HepG2 (cell line): ENCODE data around the gene KCNJ14. TPM values are rescaled to one million over a fixed set of nuclear protein-coding genes. Genes with fewer than 3 reads are reported as not detected.
A peak's percentile ranks its signal among the peaks of the same experiment; 100 is the strongest.

Experiments
- ATAC-seq: fragments of 200-7000 bp; cut with Tn5 transposase; 3 replicates; pipeline ENCODE4 v1.9.1; 2020; ENCODE audit warnings: mild to moderate bottlenecking, moderate library complexity
- BruUV-seq: library from RNA; stranded (reverse); fragments of 400-500 nt; replicated peaks from 2 replicates; lab custom pipeline; 2021; lab: Mats Ljungman, UMichigan
- CTCF ChIA-PET: fragments of 300-600 bp; formaldehyde crosslinking; extraction: SDS; loops from one replicate; lab custom pipeline; 2021; ENCODE audit warnings: low total read pairs, inconsistent platforms, low intra/inter-chr PET ratio; lab: Yijun Ruan, JAX
- POLR2A ChIA-PET: fragments of 350-600 bp; sonication (Branson Sonifier 250); formaldehyde crosslinking; loops from one replicate; lab custom pipeline; 2020; ENCODE audit warnings: antibody characterized with exemption, inconsistent platforms; lab: Yijun Ruan, JAX
- DNase-seq: peaks from one replicate; pipeline ENCODE4 v3.0.0-alpha.2; 2015; ENCODE audit warnings: low spot score
- FAIRE-seq: peaks from 3 replicates; lab custom pipeline; 2011; peaks lifted over from hg19 to GRCh38; lab: Jason Lieb, UNC
- H2AFZ ChIP-seq: one replicate; pipeline ENCODE4 v1.6.1; 2011; ENCODE audit warnings: low read length, inconsistent platforms
- H3K27ac ChIP-seq: fragments of 300-600 bp; 3 replicates; pipeline ENCODE4 v1.8.0; 2011; ENCODE audit warnings: mixed run types, mild to moderate bottlenecking, mixed read lengths, low read length, inconsistent platforms; ENCODE audit not compliant: insufficient read depth; ENCODE audit errors: extremely low read length
- H3K27me3 ChIP-seq, 2 experiments: fragments of 200-600 bp in 1 of 2; 2 replicates in 1 of 2; 3 replicates in 1 of 2; pipeline versions ENCODE4 v1.6.0 to v1.8.0; 2011; ENCODE audit warnings: low read length in 2 of 2, mild to moderate bottlenecking in 2 of 2, moderate library complexity in 2 of 2, inconsistent platforms in 1 of 2; ENCODE audit not compliant: insufficient read depth in 2 of 2, control insufficient read depth in 1 of 2
- H3K36me3 ChIP-seq, 2 experiments: fragments of 200-600 bp in 1 of 2; replicated peaks in 1 of 2; 2 replicates in 1 of 2; 3 replicates in 1 of 2; pipeline versions ENCODE4 v1.5.1 to v1.8.0; 2011; ENCODE audit warnings: low read length in 2 of 2, inconsistent platforms in 1 of 2; ENCODE audit not compliant: insufficient read depth in 2 of 2, control insufficient read depth in 1 of 2
- H3K4me1 ChIP-seq: 2 replicates; pipeline ENCODE4 v1.5.1; 2012; ENCODE audit warnings: low read length, inconsistent platforms; ENCODE audit not compliant: insufficient read depth
- H3K4me2 ChIP-seq: 2 replicates; pipeline ENCODE4 v1.6.0; 2011; ENCODE audit warnings: low read depth, low read length, inconsistent platforms
- H3K4me3 ChIP-seq, 3 experiments: fragments of 200-600 bp in 1 of 3; sonication (generic), shearing (Covaris generic) in 1 of 3; replicated peaks in 1 of 3; 2 replicates each; pipeline ENCODE4 v1.5.1; 2011 to 2016; ENCODE audit warnings: low read length in 3 of 3, inconsistent platforms in 2 of 3, low read depth in 2 of 3, mild to moderate bottlenecking in 2 of 3, control low read depth in 1 of 3, mixed read lengths in 1 of 3; ENCODE audit not compliant: insufficient read depth in 1 of 3
- H3K79me2 ChIP-seq: one replicate; pipeline ENCODE4 v1.6.1; 2011; ENCODE audit warnings: low read length, inconsistent platforms; ENCODE audit not compliant: insufficient read depth
- H3K9ac ChIP-seq: 2 replicates; pipeline ENCODE4 v1.6.0; 2011; ENCODE audit warnings: mild to moderate bottlenecking, low read depth, low read length, inconsistent platforms; ENCODE audit not compliant: insufficient read depth
- H3K9me3 ChIP-seq: 2 replicates; pipeline ENCODE4 v1.5.1; 2012; ENCODE audit warnings: mild to moderate bottlenecking, low read length
- H4K20me1 ChIP-seq: 2 replicates; pipeline ENCODE4 v1.6.0; 2011; ENCODE audit warnings: inconsistent platforms, mild to moderate bottlenecking, low read length, moderate library complexity; ENCODE audit not compliant: insufficient read depth
- AGO2 ChIP-seq: fragments of 200-400 bp; formaldehyde crosslinking; optimal IDR thresholded peaks from 2 replicates; pipeline ENCODE3; 2017; ENCODE audit warnings: mild to moderate bottlenecking, low read depth, low read length, moderate library complexity
- FOXK2 ChIP-seq: fragments of 450-650 bp; IDR thresholded peaks from 2 replicates; pipeline ENCODE4 v1.6.1; 2016
- PCBP1 ChIP-seq: fragments of 200-400 bp; formaldehyde crosslinking; IDR thresholded peaks from 2 replicates; pipeline ENCODE4 v1.6.1; 2017; ENCODE audit warnings: mild to moderate bottlenecking, low read depth, low read length, borderline replicate concordance
- POLR2G ChIP-seq: fragments of 200-400 bp; formaldehyde crosslinking; IDR thresholded peaks from 2 replicates; pipeline ENCODE4 v1.6.1; 2018; ENCODE audit warnings: mild to moderate bottlenecking, low read depth, low read length, moderate library complexity
- ZSCAN22 ChIP-seq: sonication (generic); formaldehyde crosslinking; IDR thresholded peaks from 2 replicates; pipeline ENCODE4 v1.4.0; 2020; ENCODE audit warnings: mild to moderate bottlenecking, missing genetic modification reagents
- WGBS: methylation state at CpG from one replicate; pipeline ENCODE4 v1.1.6; 2017; ENCODE audit warnings: low lambda C conversion rate; 5-methylcytosine and 5-hydroxymethylcytosine counted together
- in situ Hi-C: cut with HindIII; loops from 2 replicates; pipeline ENCODE4 v1.10.0; 2017; ENCODE audit warnings: low pct_unique_long_range_greater_than_20kb; ENCODE audit not compliant: extremely low pct_ligation_motif_present
- intact Hi-C: fragments of 100-400 bp; cut with micrococcal nuclease; formaldehyde crosslinking; loops from one replicate; pipeline ENCODE4 v1.10.0; 2022; ENCODE audit not compliant: unreplicated experiment
- polyA plus RNA-seq, 8 experiments: library from polyadenylated mRNA; depleted of rRNA in 3 of 8; stranded (reverse) in 7 of 8; unstranded in 1 of 8; fragments of >200 nt; fragmentation: Illumina TruSeq in 4 of 8; extraction: Trizol in 4 of 8; gene quantifications; 2 replicates each; pipeline versions ENCODE4 v1.2.1 to v1.2.3, GENCODE V29; 2011 to 2016; ENCODE audit warnings: low read depth in 4 of 8, missing spikeins in 1 of 8, mixed read lengths in 1 of 8; ENCODE audit not compliant: insufficient read depth in 1 of 8
- total RNA-seq, 5 experiments: library from RNA; depleted of rRNA; stranded (reverse); fragments of >200 nt; fragmentation: Illumina TruSeq; extraction: Trizol; gene quantifications; 2 replicates each; pipeline ENCODE4 v1.2.3, GENCODE V29; 2016; ENCODE audit warnings: low read depth in 1 of 5
- TF ChIP-seq, protein P1 (sequence below): sonication (generic); formaldehyde crosslinking; IDR thresholded peaks from 2 replicates; pipeline ENCODE4 v1.5.0; 2020; ENCODE audit warnings: mild to moderate bottlenecking, low read depth, missing genetic modification reagents, borderline replicate concordance

KCNJ14 gene
- total and polyA plus RNA-seq, 2 of the 13 experiments (the other 11 are each of a cell fraction or from before 2014, with no cell fraction given): 0.20 to 0.51 TPM

DNA sequence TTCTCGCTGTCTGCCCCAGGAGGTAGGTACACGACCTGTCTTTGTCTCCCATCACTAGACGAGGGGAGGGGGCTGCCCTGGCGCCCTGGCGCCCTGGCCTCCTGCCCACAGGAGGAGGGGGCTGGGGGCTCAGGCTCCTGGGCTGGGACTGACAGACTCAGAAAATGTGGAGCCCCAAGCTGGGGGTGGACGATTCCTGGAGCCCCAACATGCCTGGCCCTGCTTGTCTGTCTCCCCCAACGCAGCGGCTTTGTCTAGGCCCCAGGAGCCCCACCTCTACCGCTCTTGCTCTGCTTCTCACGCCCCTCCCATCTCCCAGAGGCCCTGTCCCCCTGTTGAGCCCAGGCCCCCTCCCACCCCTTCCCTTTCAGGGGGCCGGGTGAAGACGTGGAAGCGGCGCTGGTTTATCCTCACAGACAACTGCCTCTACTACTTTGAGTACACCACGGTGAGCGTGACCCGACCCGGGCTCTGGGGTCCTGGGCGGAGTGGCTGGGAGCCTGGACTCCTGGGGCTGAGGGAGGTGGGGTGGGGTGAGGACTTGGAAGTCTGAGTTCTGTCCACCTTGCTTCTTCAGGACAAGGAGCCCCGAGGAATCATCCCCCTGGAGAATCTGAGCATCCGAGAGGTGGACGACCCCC is 22.4 kb downstream of the KCNJ14 start:
- H3K27me3 ChIP-seq: no peaks in the 10 kb centered on the region
- no peak for FAIRE-seq
- no peak overlapping the region for H3K27ac ChIP-seq
- whole genome bisulfite sequencing: 94% methylated on average over 17 of the region's 22 CpGs
- no peaks in the 10 kb centered on the region for H3K9me3 ChIP-seq
- no peaks in the 10 kb centered on the region for H3K4me1 ChIP-seq
- BruUV-seq: no TSS peak
- POLR2A ChIA-PET: no interaction called here
- H3K36me3 ChIP-seq: peaks cover 23 to 40% of the 10 kb centered on the region in 2 experiments; a peak in 4 of 5 replicates
- ATAC-seq: no peak
- TF ChIP-seq PCBP1 (0 out of 2 replicates have a peak, but pooled peaks have one; percentile 39), POLR2G (0 out of 2 replicates have a peak, but pooled peaks have one; percentile 13), AGO2 (peak; percentile 61)
- TF ChIP-seq, protein P1, sequence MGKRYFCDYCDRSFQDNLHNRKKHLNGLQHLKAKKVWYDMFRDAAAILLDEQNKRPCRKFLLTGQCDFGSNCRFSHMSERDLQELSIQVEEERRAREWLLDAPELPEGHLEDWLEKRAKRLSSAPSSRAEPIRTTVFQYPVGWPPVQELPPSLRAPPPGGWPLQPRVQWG (CRISPR knock-in tag): no peak
- intact Hi-C loops (no loop called here), in situ Hi-C loops (no loop called here)
- H3K4me3 ChIP-seq: no peak overlapping the region
- DNase-seq: no peak
- H3K79me2 ChIP-seq: no peaks in the 10 kb centered on the region
- CTCF ChIA-PET: no interaction called here
- H3K4me2 ChIP-seq: no peak overlapping the region
- no peak overlapping the region for H2AFZ ChIP-seq
- H3K9ac ChIP-seq: no peak overlapping the region
- H4K20me1 ChIP-seq: no peaks in the 10 kb centered on the region

DNA sequence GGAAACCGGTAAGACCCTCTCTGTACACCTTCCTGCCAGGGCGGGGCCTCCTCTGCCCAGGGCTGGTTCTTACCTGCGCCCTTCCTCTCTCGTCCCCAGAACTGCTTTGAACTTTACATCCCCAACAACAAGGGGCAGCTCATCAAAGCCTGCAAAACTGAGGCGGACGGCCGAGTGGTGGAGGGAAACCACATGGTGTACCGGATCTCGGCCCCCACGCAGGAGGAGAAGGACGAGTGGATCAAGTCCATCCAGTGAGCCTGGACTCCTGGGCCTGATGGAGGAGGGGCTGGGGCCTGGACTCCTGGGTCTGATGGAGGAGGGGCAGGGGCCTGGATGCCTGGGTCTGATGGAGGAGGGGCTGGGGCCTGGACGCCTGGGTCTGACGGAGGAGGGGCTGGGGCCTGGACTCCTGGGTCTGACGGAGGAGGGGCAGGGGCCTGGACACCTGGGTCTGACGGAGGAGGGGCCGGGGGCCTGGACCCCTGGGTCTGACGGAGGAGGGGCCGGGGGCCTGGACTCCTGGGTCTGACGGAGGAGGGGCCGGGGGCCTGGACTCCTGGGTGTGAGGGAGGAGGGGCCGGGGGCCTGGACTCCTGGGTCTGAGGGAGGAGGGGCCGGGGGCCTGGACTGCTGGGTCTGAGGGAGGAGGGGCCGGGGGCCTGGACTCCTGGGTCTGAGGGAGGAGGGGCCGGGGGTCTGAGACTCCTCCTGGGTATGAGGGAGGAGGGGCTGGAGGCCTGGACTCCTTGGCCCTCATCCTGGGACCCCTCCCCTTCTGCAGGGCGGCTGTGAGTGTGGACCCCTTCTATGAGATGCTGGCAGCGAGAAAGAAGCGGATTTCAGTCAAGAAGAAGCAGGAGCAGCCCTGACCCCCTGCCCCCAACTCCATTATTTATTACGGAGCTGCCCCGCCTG is 23.2 kb downstream of the KCNJ14 start:
- FAIRE-seq (no peak), ATAC-seq (no peak), DNase-seq (no peak)
- CTCF ChIA-PET: no interaction called here
- intact Hi-C loops (no loop called here), in situ Hi-C loops (no loop called here)
- no peak overlapping the region for H3K4me2 ChIP-seq
- H4K20me1 ChIP-seq: no peaks in the 10 kb centered on the region
- H3K36me3 ChIP-seq: peaks cover 22 to 32% of the 10 kb centered on the region in 2 experiments; a peak in 4 of 5 replicates
- POLR2A ChIA-PET: interaction anchor here (0.9 to 1.4 kb wide), 2 partner anchors 9 to 15 kb away, joined by 4 read pairs; no protein-coding TSS in a partner anchor
- no TSS peak for BruUV-seq
- H3K27ac ChIP-seq: no peak overlapping the region
- H2AFZ ChIP-seq: no peak overlapping the region
- H3K9ac ChIP-seq: no peak overlapping the region
- no peaks in the 10 kb centered on the region for H3K27me3 ChIP-seq
- peaks cover 2% of the 10 kb centered on the region; the same call in 1 of the 2 replicates for H3K4me1 ChIP-seq
- no peak for TF ChIP-seq FOXK2
- TF ChIP-seq ZSCAN22 (CRISPR knock-in tag): peak; percentile 81; the same call in 1 of the 2 replicates
- no peaks in the 10 kb centered on the region for H3K9me3 ChIP-seq
- no peak overlapping the region for H3K4me3 ChIP-seq
- H3K79me2 ChIP-seq: no peaks in the 10 kb centered on the region
- WGBS: 97% methylated on average over 24 of the region's 29 CpGs
